Ascending aorta (tissue), 2 donors: ENCODE measurements around the gene CSMD2. TPM values are rescaled to one million over a fixed set of nuclear protein-coding genes. Genes with fewer than 3 reads are reported as not detected.

ENCODE experiments used
- DNase-seq, 2 donors: peaks; one replicate each; pipeline ENCODE4 v3.0.0-alpha.2; 2019; ENCODE audit warnings: low spot score in 2 of 2
- H3K27ac ChIP-seq, 2 donors: fragments of 200-600 bp; sonication (generic); one replicate each; pipeline ENCODE4 v1.5.1; 2016 to 2017; ENCODE audit warnings: mild to moderate bottlenecking in 1 of 2
- H3K27me3 ChIP-seq: fragments of 200-600 bp; sonication (generic); one replicate; pipeline ENCODE4 v1.5.1; 2017
- H3K36me3 ChIP-seq, 2 donors: fragments of 200-600 bp; sonication (generic); one replicate each; pipeline ENCODE4 v1.5.1; 2016
- H3K4me1 ChIP-seq, 2 donors: fragments of 200-600 bp; sonication (generic); one replicate each; pipeline ENCODE4 v1.5.1; 2016 to 2017; ENCODE audit warnings: mild to moderate bottlenecking in 1 of 2
- H3K4me3 ChIP-seq, 2 donors: fragments of 200-600 bp; sonication (generic); one replicate each; pipeline ENCODE4 v1.5.1; 2016 to 2017; ENCODE audit warnings: mild to moderate bottlenecking in 1 of 2
- H3K9me3 ChIP-seq, 2 donors: fragments of 200-600 bp; sonication (generic); one replicate each; pipeline ENCODE4 v1.5.1; 2016
- intact Hi-C: fragments of 100-400 bp; cut with DNase I; formaldehyde crosslinking; loops from one replicate; pipeline ENCODE4 v1.15.1; 2023
- total RNA-seq: library from RNA; depleted of rRNA; stranded (reverse); fragments of >200 nt; gene quantifications from one replicate; pipeline ENCODE4 v1.1.0, GENCODE V29; 2016
- TF ChIP-seq, protein P1 (sequence below), 3 experiments: fragments of 200-600 bp in 2 of 3; fragments of 450-650 bp in 1 of 3; sonication (generic) in 2 of 3; IDR thresholded peaks; one replicate each; pipeline ENCODE4 v1.5.1; 2016 to 2019; ENCODE audit warnings: antibody characterized with exemption in 3 of 3, mild to moderate bottlenecking in 1 of 3, moderate library complexity in 1 of 3

CSMD2 gene
- total RNA-seq, 1 donor from 2014 or later = 10.9 TPM

DNA sequence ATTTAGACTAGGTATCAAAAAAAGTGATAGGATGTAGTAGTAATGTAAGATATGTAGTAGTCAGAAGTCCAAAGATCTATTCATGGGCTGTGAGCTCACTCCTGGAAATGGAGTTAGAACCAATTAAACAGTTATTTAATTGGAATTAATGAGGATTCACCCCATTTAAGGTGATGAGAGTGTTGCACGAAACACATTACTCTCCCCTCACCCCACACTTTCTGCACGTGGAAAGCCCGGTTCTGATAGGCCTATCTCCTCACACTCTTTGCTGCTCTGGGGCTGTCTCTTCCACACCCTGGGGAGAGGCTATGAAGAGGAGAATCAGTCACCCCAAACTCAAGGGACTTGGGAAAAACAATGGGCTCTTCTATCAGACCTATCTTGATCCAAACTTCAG lies 174.7 kb downstream of the CSMD2 start:
- DNase-seq = no peak
- Histone ChIP-seq H3K4me3 (no peak overlapping the region), H3K9me3 (no peaks in the 10 kb centered on the region), H3K4me1 (peaks cover 11 to 16% of the 10 kb centered on the region in 2 donors), H3K27me3 (no peaks in the 10 kb centered on the region), H3K36me3 (no peaks in the 10 kb centered on the region), H3K27ac (no peak overlapping the region)
- TF ChIP-seq, protein P1, sequence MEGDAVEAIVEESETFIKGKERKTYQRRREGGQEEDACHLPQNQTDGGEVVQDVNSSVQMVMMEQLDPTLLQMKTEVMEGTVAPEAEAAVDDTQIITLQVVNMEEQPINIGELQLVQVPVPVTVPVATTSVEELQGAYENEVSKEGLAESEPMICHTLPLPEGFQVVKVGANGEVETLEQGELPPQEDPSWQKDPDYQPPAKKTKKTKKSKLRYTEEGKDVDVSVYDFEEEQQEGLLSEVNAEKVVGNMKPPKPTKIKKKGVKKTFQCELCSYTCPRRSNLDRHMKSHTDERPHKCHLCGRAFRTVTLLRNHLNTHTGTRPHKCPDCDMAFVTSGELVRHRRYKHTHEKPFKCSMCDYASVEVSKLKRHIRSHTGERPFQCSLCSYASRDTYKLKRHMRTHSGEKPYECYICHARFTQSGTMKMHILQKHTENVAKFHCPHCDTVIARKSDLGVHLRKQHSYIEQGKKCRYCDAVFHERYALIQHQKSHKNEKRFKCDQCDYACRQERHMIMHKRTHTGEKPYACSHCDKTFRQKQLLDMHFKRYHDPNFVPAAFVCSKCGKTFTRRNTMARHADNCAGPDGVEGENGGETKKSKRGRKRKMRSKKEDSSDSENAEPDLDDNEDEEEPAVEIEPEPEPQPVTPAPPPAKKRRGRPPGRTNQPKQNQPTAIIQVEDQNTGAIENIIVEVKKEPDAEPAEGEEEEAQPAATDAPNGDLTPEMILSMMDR (IDR thresholded peaks at IDR 0.05) = no peak
- intact Hi-C loops = no loop called here

DNA sequence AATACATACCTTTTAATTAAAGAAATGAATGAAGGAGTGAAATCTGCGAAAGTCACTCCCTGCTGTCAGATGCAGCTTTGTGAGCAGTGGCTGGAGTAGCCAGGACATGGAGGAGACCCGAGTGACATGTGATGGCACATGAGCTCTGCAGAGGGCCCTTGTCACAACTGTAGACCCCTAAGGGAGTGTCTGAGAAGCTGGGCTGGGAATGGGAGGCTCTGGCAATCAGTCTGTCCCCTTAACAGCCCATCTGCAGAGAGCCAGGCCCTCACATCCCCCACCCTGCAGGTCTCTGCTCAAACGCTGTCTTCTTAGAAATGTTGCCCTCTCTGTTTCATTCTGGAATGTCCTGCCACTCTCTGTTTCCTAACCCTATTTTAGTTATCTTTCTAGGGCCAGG lies 176.9 kb downstream of the CSMD2 start:
- DNase-seq = no peak
- H3K27me3 ChIP-seq = no peaks in the 10 kb centered on the region
- intact Hi-C loops = no loop called here
- no peak overlapping the region for H3K4me3 ChIP-seq
- H3K4me1 ChIP-seq = peaks cover 11 to 20% of the 10 kb centered on the region in 2 donors
- H3K36me3 ChIP-seq = no peaks in the 10 kb centered on the region
- H3K9me3 ChIP-seq = no peaks in the 10 kb centered on the region
- TF ChIP-seq, protein P1 (IDR thresholded peaks at IDR 0.05) = no peak
- H3K27ac ChIP-seq = no peak overlapping the region

DNA sequence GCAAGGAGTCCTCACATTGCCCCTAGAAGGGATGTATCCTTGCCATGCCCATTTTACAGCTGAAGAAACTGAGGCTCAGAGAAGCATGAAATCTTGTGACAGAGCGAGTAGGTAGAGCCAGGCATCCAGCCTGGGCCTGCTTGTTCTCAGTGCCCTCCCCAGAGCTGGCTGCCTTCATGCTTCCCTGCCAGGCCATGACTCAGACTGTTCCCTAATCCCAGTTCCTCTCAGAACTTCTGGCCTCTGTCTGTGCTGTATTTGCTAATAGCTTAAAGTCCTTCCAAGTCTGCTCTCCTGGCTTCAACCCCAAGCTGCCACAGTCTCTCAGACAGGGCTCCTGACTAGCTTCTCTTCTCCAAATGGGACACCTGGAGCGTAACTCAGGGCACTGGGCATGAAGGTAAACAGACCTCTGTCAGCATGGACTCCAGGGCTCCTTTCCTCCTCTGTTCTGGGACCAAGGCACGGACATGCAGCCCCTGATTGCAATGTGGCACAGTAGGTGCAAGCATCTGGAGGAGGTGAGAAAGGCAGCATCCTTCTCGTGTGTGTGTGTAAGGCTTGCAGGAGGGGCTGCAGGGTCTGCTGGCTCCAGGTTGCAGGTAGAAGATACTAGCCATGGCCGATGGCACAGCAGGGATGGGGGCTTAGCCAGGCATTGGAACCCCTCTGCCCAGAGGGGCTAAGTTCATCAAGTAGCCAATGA lies 178.5 kb downstream of the CSMD2 start:
- Histone ChIP-seq H3K4me1 (peaks cover 11 to 20% of the 10 kb centered on the region in 2 donors), H3K36me3 (no peaks in the 10 kb centered on the region), H3K27me3 (no peaks in the 10 kb centered on the region), H3K27ac (peak overlapping the region; percentile 60 to 82), H3K4me3 (no peak overlapping the region), H3K9me3 (no peaks in the 10 kb centered on the region)
- TF ChIP-seq, protein P1 (IDR thresholded peaks at IDR 0.05) = no peak
- intact Hi-C loops = loop anchor here (2.0 kb wide), 1 partner anchor 94 kb away; no protein-coding TSS in a partner anchor
- DNase-seq = peak; percentile 72 to 92

DNA sequence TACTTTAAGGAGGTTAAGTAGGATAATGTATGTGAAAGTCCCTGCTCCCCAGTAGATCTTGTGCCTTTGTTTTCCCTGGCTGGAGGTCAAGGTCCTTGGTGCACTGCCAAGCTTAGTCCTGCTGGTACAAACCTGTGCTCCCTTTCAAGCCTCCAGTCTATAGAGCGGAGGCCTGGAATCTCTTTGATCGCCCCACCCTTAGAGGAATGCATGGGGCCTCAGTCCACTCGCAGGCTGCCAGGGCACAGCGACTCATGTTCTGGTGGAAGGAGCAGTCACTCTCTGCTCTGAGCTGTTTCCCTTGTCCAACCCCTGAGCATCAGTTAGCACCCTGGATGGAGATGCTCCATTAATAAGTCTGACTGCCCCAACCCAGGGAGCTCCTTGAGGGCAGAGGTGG lies 179.4 kb downstream of the CSMD2 start:
- Histone ChIP-seq H3K27me3 (no peaks in the 10 kb centered on the region), H3K27ac (peak overlapping the region; percentile 60 to 82), H3K4me1 (peaks cover 11 to 20% of the 10 kb centered on the region in 2 donors), H3K36me3 (no peaks in the 10 kb centered on the region), H3K4me3 (no peak overlapping the region), H3K9me3 (no peaks in the 10 kb centered on the region)
- intact Hi-C loops = loop anchor here (2.0 kb wide), 3 partner anchors 83 to 177 kb away; no protein-coding TSS in a partner anchor
- peak in 1 of 2 donors; percentile 71 for DNase-seq
- TF ChIP-seq, protein P1 (IDR thresholded peaks at IDR 0.05) = no peak

DNA sequence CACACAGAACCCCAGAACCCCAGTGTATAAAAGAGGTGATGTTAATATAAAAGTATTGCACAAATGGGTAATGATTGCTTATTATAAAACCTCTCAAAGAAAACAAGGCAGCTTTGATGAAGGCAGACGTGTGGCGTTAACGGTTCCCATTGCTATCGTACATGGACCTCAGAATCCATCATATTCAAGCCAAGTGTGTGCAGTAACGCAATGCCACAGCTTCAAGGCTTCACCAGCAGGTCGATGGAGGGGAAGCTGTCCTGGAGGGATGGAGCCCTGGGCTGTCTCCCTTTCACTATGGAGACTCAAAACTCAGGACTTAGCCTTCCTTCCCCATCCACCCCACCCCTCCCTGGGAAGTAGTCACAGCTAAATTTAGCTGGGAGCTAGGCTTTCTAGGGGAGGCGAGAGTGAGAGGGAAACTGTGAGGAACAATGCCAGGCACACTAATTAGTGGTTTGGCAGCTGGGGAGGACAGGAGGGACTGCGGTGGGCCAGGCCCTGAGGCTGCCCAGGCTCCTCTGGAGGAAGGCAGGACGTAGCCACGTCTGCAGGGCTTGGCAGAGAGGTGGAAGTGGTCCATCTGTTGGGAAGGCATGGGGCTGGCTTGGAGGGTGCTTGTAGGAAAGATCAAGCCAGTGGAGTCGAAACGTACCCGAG lies 180.0 kb downstream of the CSMD2 start:
- H3K27me3 ChIP-seq = no peaks in the 10 kb centered on the region
- H3K36me3 ChIP-seq = no peaks in the 10 kb centered on the region
- H3K9me3 ChIP-seq = no peaks in the 10 kb centered on the region
- H3K4me1 ChIP-seq = peaks cover 11 to 20% of the 10 kb centered on the region in 2 donors
- H3K4me3 ChIP-seq = peak overlapping the region in 1 of 2 donors; percentile 25
- intact Hi-C loops = loop anchor here (2.0 to 5.0 kb wide), 3 partner anchors 82 to 223 kb away; no protein-coding TSS in a partner anchor
- TF ChIP-seq, protein P1 (IDR thresholded peaks at IDR 0.05) = no peak
- DNase-seq = peak in 1 of 2 donors; percentile 67
- H3K27ac ChIP-seq = peak overlapping the region; percentile 60 to 82
